ENCODE measurements around the gene ATF6B. TPM values are rescaled to one million over a fixed set of nuclear protein-coding genes. Genes with fewer than 3 reads are reported as not detected.

Gene ATF6B
- total and polyA plus RNA-seq, 2 of the 8 experiments (the other 6 are each of a cell fraction or from before 2014, with no cell fraction given), result 38.1 to 42.2 TPM

- TF ChIP-seq USF2 (IDR thresholded peaks at IDR 0.05; ENCODE audit: low read length) (no peak), NANOG (IDR thresholded peaks at IDR 0.05; ENCODE audit: insufficient read depth, low read depth, low read length, poor library complexity, severe bottlenecking) (no peak), KDM5A (IDR thresholded peaks at IDR 0.05; ENCODE audit: low read length) (no peak), CBX5 (IDR thresholded peaks at IDR 0.05; ENCODE audit: low read depth, low read length) (no peak)
These were observed 28.8 kb upstream of the ATF6B start (continued) for GRCh38 chr6:32156891-32157290.

All from H1 (cell line).